ENCODE measurements around the gene SEZ6.

SEZ6 gene

GRCh38 chr17:28970879-28971278 lies 35.0 kb downstream of the SEZ6 start:
- Histone ChIP-seq H3K36me3 (ENCODE audit: control insufficient read depth, insufficient read depth, low read length) (no peaks in the 10 kb centered on the region), H3K4me1 (peaks cover 13% of the 10 kb centered on the region), H3K27me3 (ENCODE audit: control insufficient read depth, insufficient read depth, low read length) (no peaks in the 10 kb centered on the region), H2AFZ (no peak overlapping the region), H3K27ac (no peak overlapping the region), H3K79me2 (no peaks in the 10 kb centered on the region), H3K4me2 (ENCODE audit: low read length) (no peak overlapping the region), H3K9ac (no peak overlapping the region), H3K9me3 (ENCODE audit: control insufficient read depth, low read length) (no peaks in the 10 kb centered on the region), H3K4me3 (ENCODE audit: low read depth, low read length) (no peak overlapping the region)
- TF ChIP-seq CTCF (IDR thresholded peaks at IDR 0.05): no peak

GRCh38 chr17:28969706-28970393 lies 36.0 kb downstream of the SEZ6 start:
- Histone ChIP-seq H3K9ac (no peak overlapping the region), H3K36me3 (ENCODE audit: control insufficient read depth, insufficient read depth, low read length) (no peaks in the 10 kb centered on the region), H3K4me3 (ENCODE audit: low read depth, low read length) (no peak overlapping the region), H3K27me3 (ENCODE audit: control insufficient read depth, insufficient read depth, low read length) (no peaks in the 10 kb centered on the region), H3K4me1 (peaks cover 13% of the 10 kb centered on the region), H3K79me2 (no peaks in the 10 kb centered on the region), H2AFZ (no peak overlapping the region), H3K27ac (no peak overlapping the region), H3K9me3 (ENCODE audit: control insufficient read depth, low read length) (no peaks in the 10 kb centered on the region), H3K4me2 (ENCODE audit: low read length) (no peak overlapping the region)
- TF ChIP-seq CTCF (IDR thresholded peaks at IDR 0.05): no peak

DNA sequence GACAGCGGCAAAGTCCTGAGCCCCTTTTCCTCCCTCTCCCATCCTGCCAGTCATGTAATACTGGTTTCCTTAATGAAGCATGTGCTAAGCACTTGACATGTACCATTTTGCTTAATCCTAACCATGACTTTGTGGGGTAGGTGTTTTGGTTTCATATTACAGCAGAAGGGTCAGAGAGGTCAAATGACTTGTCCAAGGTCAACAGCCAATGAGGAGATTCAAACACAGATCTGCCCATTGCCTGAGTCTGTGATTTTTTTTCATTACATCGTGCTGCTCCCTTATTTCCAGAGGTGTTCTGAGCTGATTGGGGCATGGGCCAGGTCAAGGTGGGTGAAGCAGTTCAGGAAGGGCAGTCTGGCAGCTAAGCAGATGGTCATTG lies 36.9 kb downstream of the SEZ6 start:
- Histone ChIP-seq H3K27me3 (ENCODE audit: control insufficient read depth, insufficient read depth, low read length) (no peaks in the 10 kb centered on the region), H3K27ac (no peak overlapping the region), H3K4me1 (peaks cover 13% of the 10 kb centered on the region), H3K4me3 (ENCODE audit: low read depth, low read length) (no peak overlapping the region), H2AFZ (no peak overlapping the region), H3K36me3 (ENCODE audit: control insufficient read depth, insufficient read depth, low read length) (no peaks in the 10 kb centered on the region), H3K4me2 (ENCODE audit: low read length) (no peak overlapping the region), H3K79me2 (no peaks in the 10 kb centered on the region), H3K9ac (no peak overlapping the region), H3K9me3 (ENCODE audit: control insufficient read depth, low read length) (no peaks in the 10 kb centered on the region)
- TF ChIP-seq CTCF (IDR thresholded peaks at IDR 0.05): no peak

DNA sequence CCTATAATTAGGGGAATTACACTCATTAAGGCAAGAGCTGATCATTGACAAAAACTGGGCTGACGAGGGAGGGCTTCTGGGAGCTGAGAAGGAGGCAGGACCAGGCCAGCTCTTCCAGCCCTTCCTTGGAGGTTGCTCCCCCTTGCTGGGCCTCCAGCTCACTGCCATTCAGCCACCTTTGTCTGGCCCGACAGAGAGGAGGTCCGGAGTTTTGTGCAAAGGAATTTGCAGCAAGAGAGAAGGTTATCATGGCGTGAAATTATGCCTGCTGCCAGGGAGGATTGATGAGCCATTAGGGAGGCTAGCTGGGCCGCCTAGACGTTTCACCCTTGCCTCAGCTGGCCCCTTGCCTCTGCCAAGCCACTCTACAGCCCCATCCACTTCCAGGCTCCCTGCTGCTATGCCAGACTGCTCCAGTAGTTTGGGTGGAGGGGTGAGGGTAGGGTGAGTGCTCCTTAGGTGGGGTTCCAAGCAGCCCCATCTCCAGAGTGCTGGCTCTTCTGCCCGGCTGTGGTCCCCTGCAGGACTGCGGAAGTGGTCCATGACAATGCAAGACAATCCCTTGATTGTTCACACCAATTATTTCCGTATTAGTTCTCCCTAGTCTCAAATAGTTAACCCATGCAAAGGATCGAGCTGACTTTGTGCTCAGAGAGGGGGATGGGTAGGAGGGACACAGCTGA lies 37.5 kb downstream of the SEZ6 start:
- peak overlapping the region; percentile 59 for H2AFZ ChIP-seq
- no peak overlapping the region for H3K4me3 ChIP-seq (ENCODE audit: low read depth, low read length)
- H3K27me3 ChIP-seq (ENCODE audit: control insufficient read depth, insufficient read depth, low read length): no peaks in the 10 kb centered on the region
- no peak overlapping the region for H3K9ac ChIP-seq
- H3K27ac ChIP-seq: no peak overlapping the region
- TF ChIP-seq CTCF (IDR thresholded peaks at IDR 0.05): no peak
- H3K79me2 ChIP-seq: no peaks in the 10 kb centered on the region
- H3K4me1 ChIP-seq: peaks cover 13% of the 10 kb centered on the region
- peak overlapping the region; percentile 23 for H3K4me2 ChIP-seq (ENCODE audit: low read length)
- H3K9me3 ChIP-seq (ENCODE audit: control insufficient read depth, low read length): no peaks in the 10 kb centered on the region
- H3K36me3 ChIP-seq (ENCODE audit: control insufficient read depth, insufficient read depth, low read length): no peaks in the 10 kb centered on the region
